HepG2 (cell line): ENCODE results near the gene TSGA10IP. TPM values are rescaled to one million over a fixed set of nuclear protein-coding genes. Genes with fewer than 3 reads are reported as not detected.

Source experiments
- ARNTL ChIP-seq: sonication (generic); formaldehyde crosslinking; IDR thresholded peaks from 2 replicates; pipeline ENCODE4 v1.4.0; 2020; ENCODE audit warnings: mild to moderate bottlenecking, missing genetic modification reagents
- ELF3 ChIP-seq: IDR thresholded peaks from 2 replicates; pipeline ENCODE4 v1.6.1; 2016; ENCODE audit warnings: missing genetic modification reagents, missing compliant biosample characterization
- EP300 ChIP-seq, 3 experiments: sonication (generic) in 1 of 3; formaldehyde crosslinking in 1 of 3; IDR thresholded peaks; 2 replicates each; pipeline versions ENCODE4 v1.5.1 to v1.6.1; 2011 to 2020; ENCODE audit warnings: low read depth in 2 of 3, low read length in 2 of 3, borderline replicate concordance in 1 of 3, improper control_type of control experiment in 1 of 3, mild to moderate bottlenecking in 1 of 3, missing genetic modification reagents in 1 of 3, moderate library complexity in 1 of 3
- FOSL2 ChIP-seq: sonication (generic); formaldehyde crosslinking; IDR thresholded peaks from 2 replicates; pipeline ENCODE4 v1.4.0; 2020; ENCODE audit warnings: missing genetic modification reagents
- GATAD2A ChIP-seq: IDR thresholded peaks from 2 replicates; pipeline ENCODE4 v1.6.1; 2016
- KDM6A ChIP-seq: IDR thresholded peaks from 2 replicates; pipeline ENCODE4 v1.6.1; 2016; ENCODE audit warnings: low read depth
- MTA3 ChIP-seq: sonication (generic); formaldehyde crosslinking; IDR thresholded peaks from 2 replicates; pipeline ENCODE4 v1.4.0; 2020; ENCODE audit warnings: missing genetic modification reagents
- NR2F1 ChIP-seq, 2 experiments: fragments of 450-650 bp in 1 of 2; formaldehyde crosslinking in 1 of 2; IDR thresholded peaks; 2 replicates each; pipeline versions ENCODE4 v1.5.0 to v1.6.1; 2016 to 2020; ENCODE audit warnings: mild to moderate bottlenecking in 1 of 2, missing compliant biosample characterization in 1 of 2, missing genetic modification reagents in 1 of 2, moderate library complexity in 1 of 2
- POGK ChIP-seq: sonication (generic); formaldehyde crosslinking; conservative IDR thresholded peaks from 2 replicates; pipeline ENCODE4 v1.8.0; 2022; ENCODE audit warnings: mild to moderate bottlenecking, moderate library complexity, missing genetic modification reagents
- SAP130 ChIP-seq: IDR thresholded peaks from 2 replicates; pipeline ENCODE4 v1.6.1; 2016; ENCODE audit warnings: low read depth
- XBP1 ChIP-seq: sonication (generic); formaldehyde crosslinking; IDR thresholded peaks from 2 replicates; pipeline ENCODE4 v1.5.0; 2020; ENCODE audit warnings: missing genetic modification reagents
- XRCC5 ChIP-seq: fragments of 200-400 bp; formaldehyde crosslinking; optimal IDR thresholded peaks from 2 replicates; pipeline ENCODE3; 2017; ENCODE audit warnings: mild to moderate bottlenecking, low read length
- ZFP82 ChIP-seq: sonication (generic); formaldehyde crosslinking; IDR thresholded peaks from 2 replicates; pipeline ENCODE4 v1.5.1; 2020; ENCODE audit warnings: mild to moderate bottlenecking, missing genetic modification reagents, borderline replicate concordance
- ZNF263 ChIP-seq: sonication (generic); formaldehyde crosslinking; IDR thresholded peaks from 2 replicates; pipeline ENCODE4 v1.4.0; 2020; ENCODE audit warnings: missing genetic modification reagents
- ZNF430 ChIP-seq: sonication (generic); formaldehyde crosslinking; IDR thresholded peaks from 2 replicates; pipeline ENCODE4 v1.9.0; 2021; ENCODE audit warnings: mild to moderate bottlenecking, missing genetic modification reagents
- ZNF646 ChIP-seq: sonication (generic); formaldehyde crosslinking; IDR thresholded peaks from 2 replicates; pipeline ENCODE4 v1.9.0; 2021; ENCODE audit warnings: mild to moderate bottlenecking, missing genetic modification reagents
- polyA plus RNA-seq, 8 experiments: library from polyadenylated mRNA; depleted of rRNA in 3 of 8; stranded (reverse) in 7 of 8; unstranded in 1 of 8; fragments of >200 nt; fragmentation: Illumina TruSeq in 4 of 8; extraction: Trizol in 4 of 8; gene quantifications; 2 replicates each; pipeline versions ENCODE4 v1.2.1 to v1.2.3, GENCODE V29; 2011 to 2016; ENCODE audit warnings: low read depth in 4 of 8, missing spikeins in 1 of 8, mixed read lengths in 1 of 8; ENCODE audit not compliant: insufficient read depth in 1 of 8
- total RNA-seq, 5 experiments: library from RNA; depleted of rRNA; stranded (reverse); fragments of >200 nt; fragmentation: Illumina TruSeq; extraction: Trizol; gene quantifications; 2 replicates each; pipeline ENCODE4 v1.2.3, GENCODE V29; 2016; ENCODE audit warnings: low read depth in 1 of 5
- TF ChIP-seq, protein P1 (sequence below): sonication (generic); formaldehyde crosslinking; IDR thresholded peaks from 2 replicates; pipeline ENCODE4 v1.4.0; 2020; ENCODE audit warnings: low read depth, missing genetic modification reagents
- TF ChIP-seq, protein P2 (sequence below): sonication (generic); formaldehyde crosslinking; IDR thresholded peaks from 2 replicates; pipeline ENCODE4 v1.4.0; 2020; ENCODE audit warnings: mild to moderate bottlenecking, missing genetic modification reagents

The TSGA10IP gene
- total and polyA plus RNA-seq, 2 of the 13 experiments (the other 11 are each of a cell fraction or from before 2014, with no cell fraction given) = not detected

GRCh38 chr11:65903068-65903481, 42.2 kb upstream of the TSGA10IP start (continued):
- TF ChIP-seq ELF3 (peak; percentile 42; the same call in 1 of the 2 replicates), MTA3 (CRISPR knock-in tag) (no peak), XBP1 (CRISPR knock-in tag) (no peak), ZNF646 (CRISPR knock-in tag) (peak; percentile 78), POGK (CRISPR knock-in tag) (no peak), ZNF430 (CRISPR knock-in tag) (no peak), XRCC5 (peak; percentile 28), ZFP82 (CRISPR knock-in tag) (0 out of 2 replicates have a peak, but pooled peaks have one; percentile 49), EP300 (IDR thresholded peaks at IDR 0.05; ENCODE audit: low read depth in 2 of 2, low read length in 2 of 2) (0 out of 4 replicates have a peak, but pooled peaks of 1 of the 2 experiments have one; percentile 15), EP300 (CRISPR knock-in tag; IDR thresholded peaks at IDR 0.05; ENCODE audit: borderline replicate concordance) (peak; percentile 63; the same call in 1 of the 2 replicates), SAP130 (CRISPR knock-in tag) (peak; percentile 52; the same call in 1 of the 2 replicates), ZNF263 (CRISPR knock-in tag) (peak; percentile 45; the same call in 1 of the 2 replicates), FOSL2 (CRISPR knock-in tag) (peak; percentile 73), GATAD2A (CRISPR knock-in tag) (0 out of 2 replicates have a peak, but pooled peaks have one; percentile 12), ARNTL (CRISPR knock-in tag) (no peak), KDM6A (CRISPR knock-in tag) (no peak), NR2F1 (CRISPR knock-in tag; IDR thresholded peaks at IDR 0.05) (peak in 1 of 2 experiments; percentile 57; a peak in 3 of 4 replicates)
- TF ChIP-seq, protein P1, sequence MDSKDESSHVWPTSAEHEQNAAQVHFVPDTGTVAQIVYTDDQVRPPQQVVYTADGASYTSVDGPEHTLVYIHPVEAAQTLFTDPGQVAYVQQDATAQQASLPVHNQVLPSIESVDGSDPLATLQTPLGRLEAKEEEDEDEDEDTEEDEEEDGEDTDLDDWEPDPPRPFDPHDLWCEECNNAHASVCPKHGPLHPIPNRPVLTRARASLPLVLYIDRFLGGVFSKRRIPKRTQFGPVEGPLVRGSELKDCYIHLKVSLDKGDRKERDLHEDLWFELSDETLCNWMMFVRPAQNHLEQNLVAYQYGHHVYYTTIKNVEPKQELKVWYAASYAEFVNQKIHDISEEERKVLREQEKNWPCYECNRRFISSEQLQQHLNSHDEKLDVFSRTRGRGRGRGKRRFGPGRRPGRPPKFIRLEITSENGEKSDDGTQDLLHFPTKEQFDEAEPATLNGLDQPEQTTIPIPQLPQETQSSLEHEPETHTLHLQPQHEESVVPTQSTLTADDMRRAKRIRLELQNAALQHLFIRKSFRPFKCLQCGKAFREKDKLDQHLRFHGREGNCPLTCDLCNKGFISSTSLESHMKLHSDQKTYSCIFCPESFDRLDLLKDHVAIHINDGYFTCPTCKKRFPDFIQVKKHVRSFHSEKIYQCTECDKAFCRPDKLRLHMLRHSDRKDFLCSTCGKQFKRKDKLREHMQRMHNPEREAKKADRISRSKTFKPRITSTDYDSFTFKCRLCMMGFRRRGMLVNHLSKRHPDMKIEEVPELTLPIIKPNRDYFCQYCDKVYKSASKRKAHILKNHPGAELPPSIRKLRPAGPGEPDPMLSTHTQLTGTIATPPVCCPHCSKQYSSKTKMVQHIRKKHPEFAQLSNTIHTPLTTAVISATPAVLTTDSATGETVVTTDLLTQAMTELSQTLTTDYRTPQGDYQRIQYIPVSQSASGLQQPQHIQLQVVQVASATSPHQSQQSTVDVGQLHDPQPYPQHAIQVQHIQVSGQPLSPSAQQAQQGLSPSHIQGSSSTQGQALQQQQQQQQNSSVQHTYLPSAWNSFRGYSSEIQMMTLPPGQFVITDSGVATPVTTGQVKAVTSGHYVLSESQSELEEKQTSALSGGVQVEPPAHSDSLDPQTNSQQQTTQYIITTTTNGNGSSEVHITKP (CRISPR knock-in tag) = 0 out of 2 replicates have a peak, but pooled peaks have one; percentile 45
- TF ChIP-seq, protein P2, sequence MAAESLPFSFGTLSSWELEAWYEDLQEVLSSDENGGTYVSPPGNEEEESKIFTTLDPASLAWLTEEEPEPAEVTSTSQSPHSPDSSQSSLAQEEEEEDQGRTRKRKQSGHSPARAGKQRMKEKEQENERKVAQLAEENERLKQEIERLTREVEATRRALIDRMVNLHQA (CRISPR knock-in tag) = no peak
